Measurements from ENCODE around the gene CCT7. TPM values are rescaled to one million over a fixed set of nuclear protein-coding genes. Genes with fewer than 3 reads are reported as not detected.

CCT7 gene
- total RNA-seq, 1 donor from 2014 or later = 270 TPM

GRCh38 chr2:73267008-73267407 lies 32.9 kb downstream of the CCT7 start:
- DNase-seq (ENCODE audit: low read depth) = no peak

GRCh38 chr2:73268366-73268829 lies 34.3 kb downstream of the CCT7 start:
- no peak for DNase-seq (ENCODE audit: low read depth)

GRCh38 chr2:73268830-73269685 lies 35.0 kb downstream of the CCT7 start:
- DNase-seq (ENCODE audit: low read depth) = peak; percentile 23

- no peak for DNase-seq (ENCODE audit: low read depth)
Measured at GRCh38 chr2:73269686-73270465, 35.8 kb downstream of the CCT7 start.

- DNase-seq (ENCODE audit: low read depth) = no peak
Measured at GRCh38 chr2:73272270-73272669, 38.2 kb downstream of the CCT7 start.

GRCh38 chr2:73279852-73280251 lies 45.7 kb downstream of the CCT7 start:
- no peak for DNase-seq (ENCODE audit: low read depth)

GRCh38 chr2:73281244-73281643 lies 47.1 kb downstream of the CCT7 start:
- DNase-seq (ENCODE audit: low read depth) = peak; percentile 15

- DNase-seq (ENCODE audit: low read depth) = no peak
Measured at GRCh38 chr2:73282924-73283544, 48.9 kb downstream of the CCT7 start.

GRCh38 chr2:73283545-73284295 lies 49.6 kb downstream of the CCT7 start:
- no peak for DNase-seq (ENCODE audit: low read depth)

GRCh38 chr2:73284296-73285158 lies 50.4 kb downstream of the CCT7 start, which contains the start of gene FBXO41:
FBXO41 (minus strand) TSS chr2:73284478; CDS start chr2:73269630, 14,848 bp downstream.
- DNase-seq (ENCODE audit: low read depth) = no peak

GRCh38 chr2:73285159-73285739 lies 51.1 kb downstream of the CCT7 start:
- DNase-seq (ENCODE audit: low read depth) = no peak

- DNase-seq (ENCODE audit: low read depth) = no peak
Measured at GRCh38 chr2:73286134-73286655, 52.1 kb downstream of the CCT7 start.

GRCh38 chr2:73289304-73289703 lies 55.2 kb downstream of the CCT7 start:
- no peak for DNase-seq (ENCODE audit: low read depth)

GRCh38 chr2:73290049-73290839 lies 56.1 kb downstream of the CCT7 start:
- peak; percentile 50 for DNase-seq (ENCODE audit: low read depth)

- DNase-seq (ENCODE audit: low read depth) = peak; percentile 15
Measured at GRCh38 chr2:73291093-73291460, 57.0 kb downstream of the CCT7 start.

GRCh38 chr2:73291461-73292315 lies 57.6 kb downstream of the CCT7 start:
- DNase-seq (ENCODE audit: low read depth) = no peak

- no peak for DNase-seq (ENCODE audit: low read depth)
Measured at GRCh38 chr2:73292316-73292905, 58.3 kb downstream of the CCT7 start.
